ENCODE data around the gene DIO3.

Gene DIO3

DNA sequence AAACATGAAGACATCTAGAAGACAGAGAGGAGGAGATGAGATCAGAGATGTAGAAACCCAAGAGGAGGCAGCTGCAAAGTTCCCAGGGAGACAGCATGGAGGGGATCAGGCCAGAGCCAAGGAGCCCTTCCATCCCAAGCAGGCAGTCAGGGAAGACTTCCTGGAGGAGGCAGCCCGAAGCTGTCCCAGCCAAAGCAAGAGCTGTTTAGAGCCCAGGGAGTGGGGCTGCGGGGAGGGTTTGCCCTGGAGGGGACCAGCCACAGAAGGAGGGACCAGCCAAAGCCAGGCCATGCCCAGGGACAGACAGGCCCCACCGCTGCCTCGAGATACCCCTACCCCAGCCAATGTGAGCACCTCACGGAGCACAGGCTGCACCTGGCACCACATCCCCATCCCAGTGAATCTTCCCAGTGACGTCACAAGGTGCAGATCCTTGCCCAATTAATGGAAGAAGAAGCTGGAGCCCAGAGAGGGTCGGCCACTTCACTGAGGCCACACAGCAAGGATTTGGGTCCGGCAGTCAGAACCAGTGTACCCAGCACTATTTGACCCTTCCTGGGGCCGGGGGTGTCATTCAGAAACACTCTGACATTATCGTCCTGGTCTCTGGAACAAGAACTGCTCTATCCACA is 14.1 kb upstream of the DIO3 start:
- Histone ChIP-seq H3K79me2 (ENCODE audit: insufficient read depth, low read length) (no peaks in the 10 kb centered on the region), H3K27ac (ENCODE audit: low read length) (no peak overlapping the region), H4K20me1 (ENCODE audit: insufficient read depth, low read length) (no peaks in the 10 kb centered on the region), H3K36me3 (ENCODE audit: insufficient read depth, low read length) (no peaks in the 10 kb centered on the region), H3K27me3 (ENCODE audit: insufficient read depth, low read length, poor library complexity) (peaks cover 5% of the 10 kb centered on the region), H3K9ac (ENCODE audit: low read depth, low read length) (no peak overlapping the region), H3K4me1 (ENCODE audit: insufficient read depth, low read length) (no peaks in the 10 kb centered on the region), H3K9me3 (ENCODE audit: insufficient read depth, low read length, severe bottlenecking) (no peaks in the 10 kb centered on the region), H3K4me3 (ENCODE audit: low read depth in 1 of 2, low read length in 2 of 2) (no peak overlapping the region), H2AFZ (ENCODE audit: low read depth, low read length) (no peak overlapping the region), H3K4me2 (ENCODE audit: insufficient read depth, low read length) (no peak overlapping the region)
- ATAC-seq (ENCODE audit: insufficient read depth, low read depth) (no peak), DNase-seq (no peak)
- TF ChIP-seq EZH2 (IDR thresholded peaks at IDR 0.05; ENCODE audit: borderline replicate concordance, low read depth, low read length, severe bottlenecking) = no peak
- TF ChIP-seq, protein P1, sequence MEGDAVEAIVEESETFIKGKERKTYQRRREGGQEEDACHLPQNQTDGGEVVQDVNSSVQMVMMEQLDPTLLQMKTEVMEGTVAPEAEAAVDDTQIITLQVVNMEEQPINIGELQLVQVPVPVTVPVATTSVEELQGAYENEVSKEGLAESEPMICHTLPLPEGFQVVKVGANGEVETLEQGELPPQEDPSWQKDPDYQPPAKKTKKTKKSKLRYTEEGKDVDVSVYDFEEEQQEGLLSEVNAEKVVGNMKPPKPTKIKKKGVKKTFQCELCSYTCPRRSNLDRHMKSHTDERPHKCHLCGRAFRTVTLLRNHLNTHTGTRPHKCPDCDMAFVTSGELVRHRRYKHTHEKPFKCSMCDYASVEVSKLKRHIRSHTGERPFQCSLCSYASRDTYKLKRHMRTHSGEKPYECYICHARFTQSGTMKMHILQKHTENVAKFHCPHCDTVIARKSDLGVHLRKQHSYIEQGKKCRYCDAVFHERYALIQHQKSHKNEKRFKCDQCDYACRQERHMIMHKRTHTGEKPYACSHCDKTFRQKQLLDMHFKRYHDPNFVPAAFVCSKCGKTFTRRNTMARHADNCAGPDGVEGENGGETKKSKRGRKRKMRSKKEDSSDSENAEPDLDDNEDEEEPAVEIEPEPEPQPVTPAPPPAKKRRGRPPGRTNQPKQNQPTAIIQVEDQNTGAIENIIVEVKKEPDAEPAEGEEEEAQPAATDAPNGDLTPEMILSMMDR (IDR thresholded peaks at IDR 0.05; ENCODE audit: borderline replicate concordance, extremely low read depth, low read length, poor library complexity, severe bottlenecking) = no peak

DNA sequence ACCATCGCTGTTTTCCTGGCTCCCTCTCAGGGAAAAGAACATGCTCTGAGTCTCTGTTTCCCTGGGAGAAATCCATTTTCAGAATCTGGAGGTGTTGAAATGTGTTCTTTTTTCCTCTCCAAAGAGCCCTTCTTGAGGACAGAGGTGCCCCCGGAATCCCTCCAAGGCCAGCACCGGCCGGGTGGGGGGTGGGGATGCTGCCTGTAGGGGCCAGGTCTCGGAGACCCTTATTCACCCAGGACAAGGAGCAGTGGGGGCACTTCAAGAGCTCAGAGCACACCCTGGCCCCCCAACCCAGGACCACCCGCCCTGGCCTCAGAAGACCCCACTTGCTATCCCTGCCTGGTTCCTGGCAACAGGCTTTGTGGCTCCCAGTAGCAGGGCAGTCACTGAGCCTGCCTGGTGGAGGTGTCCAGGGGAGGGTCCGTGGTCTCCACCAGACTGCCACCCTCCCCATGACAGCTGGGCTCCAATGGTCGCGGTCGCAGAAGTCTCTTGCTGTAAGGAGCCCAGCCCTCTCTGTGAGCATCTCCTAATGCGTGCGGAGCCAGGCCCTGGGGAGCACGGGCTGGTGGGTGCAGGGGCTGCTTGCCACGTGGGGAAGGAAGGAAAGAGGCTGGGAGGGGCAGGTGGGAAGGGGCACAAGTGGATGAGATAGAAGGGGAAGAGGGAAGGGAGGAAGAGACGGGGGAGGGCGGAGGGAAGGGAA is 13.2 kb upstream of the DIO3 start:
- no peak overlapping the region for H2AFZ ChIP-seq (ENCODE audit: low read depth, low read length)
- TF ChIP-seq, protein P1 (IDR thresholded peaks at IDR 0.05; ENCODE audit: borderline replicate concordance, extremely low read depth, low read length, poor library complexity, severe bottlenecking) = no peak
- no peak for TF ChIP-seq EZH2 (IDR thresholded peaks at IDR 0.05; ENCODE audit: borderline replicate concordance, low read depth, low read length, severe bottlenecking)
- no peaks in the 10 kb centered on the region for H3K4me1 ChIP-seq (ENCODE audit: insufficient read depth, low read length)
- no peaks in the 10 kb centered on the region for H4K20me1 ChIP-seq (ENCODE audit: insufficient read depth, low read length)
- H3K27ac ChIP-seq (ENCODE audit: low read length) = no peak overlapping the region
- no peak for ATAC-seq (ENCODE audit: insufficient read depth, low read depth)
- no peak overlapping the region for H3K9ac ChIP-seq (ENCODE audit: low read depth, low read length)
- H3K27me3 ChIP-seq (ENCODE audit: insufficient read depth, low read length, poor library complexity) = peaks cover 5% of the 10 kb centered on the region
- H3K79me2 ChIP-seq (ENCODE audit: insufficient read depth, low read length) = no peaks in the 10 kb centered on the region
- no peak for DNase-seq
- no peaks in the 10 kb centered on the region for H3K9me3 ChIP-seq (ENCODE audit: insufficient read depth, low read length, severe bottlenecking)
- no peak overlapping the region for H3K4me2 ChIP-seq (ENCODE audit: insufficient read depth, low read length)
- no peak overlapping the region for H3K4me3 ChIP-seq (ENCODE audit: low read depth in 1 of 2, low read length in 2 of 2)
- H3K36me3 ChIP-seq (ENCODE audit: insufficient read depth, low read length) = no peaks in the 10 kb centered on the region

DNA sequence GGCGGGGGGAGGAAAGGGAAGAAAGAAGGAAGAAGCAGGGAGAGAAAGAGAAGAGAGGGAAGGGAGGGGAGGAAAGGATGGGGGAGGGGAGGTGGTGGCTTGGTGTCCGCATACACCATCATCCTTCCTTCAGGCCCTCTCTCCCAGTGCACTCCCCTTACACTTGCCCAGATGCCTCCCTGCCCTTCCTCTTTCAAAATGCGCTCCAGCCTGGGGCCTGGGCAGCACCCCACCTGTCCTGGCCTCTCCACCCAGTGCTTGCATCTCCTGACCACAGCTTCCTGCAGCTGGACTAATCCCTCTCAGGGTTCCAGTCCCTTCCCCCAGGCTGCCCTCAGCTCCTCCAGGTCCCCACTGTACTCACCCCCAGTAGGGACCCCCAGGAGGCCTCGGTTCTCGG is 12.6 kb upstream of the DIO3 start:
- peaks cover 5% of the 10 kb centered on the region for H3K27me3 ChIP-seq (ENCODE audit: insufficient read depth, low read length, poor library complexity)
- DNase-seq = no peak
- no peak overlapping the region for H3K9ac ChIP-seq (ENCODE audit: low read depth, low read length)
- no peak for ATAC-seq (ENCODE audit: insufficient read depth, low read depth)
- no peaks in the 10 kb centered on the region for H3K9me3 ChIP-seq (ENCODE audit: insufficient read depth, low read length, severe bottlenecking)
- H3K36me3 ChIP-seq (ENCODE audit: insufficient read depth, low read length) = no peaks in the 10 kb centered on the region
- no peak overlapping the region for H3K27ac ChIP-seq (ENCODE audit: low read length)
- no peak overlapping the region for H3K4me3 ChIP-seq (ENCODE audit: low read depth in 1 of 2, low read length in 2 of 2)
- H2AFZ ChIP-seq (ENCODE audit: low read depth, low read length) = no peak overlapping the region
- H4K20me1 ChIP-seq (ENCODE audit: insufficient read depth, low read length) = no peaks in the 10 kb centered on the region
- no peak overlapping the region for H3K4me2 ChIP-seq (ENCODE audit: insufficient read depth, low read length)
- H3K4me1 ChIP-seq (ENCODE audit: insufficient read depth, low read length) = no peaks in the 10 kb centered on the region
- no peaks in the 10 kb centered on the region for H3K79me2 ChIP-seq (ENCODE audit: insufficient read depth, low read length)
- no peak for TF ChIP-seq EZH2 (IDR thresholded peaks at IDR 0.05; ENCODE audit: borderline replicate concordance, low read depth, low read length, severe bottlenecking)
- TF ChIP-seq, protein P1 (IDR thresholded peaks at IDR 0.05; ENCODE audit: borderline replicate concordance, extremely low read depth, low read length, poor library complexity, severe bottlenecking) = no peak

Measured in DND-41 (cell line).